OCI-LY1 (cell line): ENCODE results near the gene PNLDC1.

Source experiments
- H2AFZ ChIP-seq: fragments of 200-600 bp; sonication (generic), shearing (Covaris generic); 2 replicates; pipeline ENCODE4 v1.6.0; 2014; ENCODE audit warnings: antibody characterized with exemption, mild to moderate bottlenecking, low read length
- H3F3A ChIP-seq: fragments of 200-600 bp; sonication (generic), shearing (Covaris generic); 2 replicates; pipeline ENCODE4 v1.6.0; 2014; ENCODE audit warnings: mild to moderate bottlenecking, antibody characterized with exemption, low read length, moderate library complexity; ENCODE audit not compliant: insufficient read depth
- H3K27ac ChIP-seq: fragments of 200-600 bp; sonication (generic); 2 replicates; pipeline ENCODE4 v1.5.1; 2014; ENCODE audit warnings: low read length, mixed run types, mild to moderate bottlenecking, low read depth; ENCODE audit not compliant: poor library complexity, severe bottlenecking
- H3K27me3 ChIP-seq: fragments of 200-600 bp; sonication (generic); 2 replicates; pipeline ENCODE4 v1.6.0; 2014; ENCODE audit warnings: antibody characterized with exemption, mild to moderate bottlenecking, low read length, moderate library complexity; ENCODE audit not compliant: insufficient read depth
- H3K36me3 ChIP-seq: fragments of 200-600 bp; sonication (generic); 2 replicates; pipeline ENCODE4 v1.6.1; 2014; ENCODE audit warnings: mild to moderate bottlenecking, antibody characterized with exemption, low read length, moderate library complexity, mixed read lengths; ENCODE audit not compliant: insufficient read depth
- H3K4me1 ChIP-seq: fragments of 200-600 bp; sonication (generic); 2 replicates; pipeline ENCODE4 v1.5.1; 2014; ENCODE audit warnings: mild to moderate bottlenecking, low read length, moderate library complexity; ENCODE audit not compliant: insufficient read depth, severe bottlenecking
- H3K4me2 ChIP-seq: fragments of 200-600 bp; sonication (generic), shearing (Covaris generic); 2 replicates; pipeline ENCODE4 v1.6.1; 2014; ENCODE audit warnings: low read length
- H3K4me3 ChIP-seq: fragments of 200-600 bp; sonication (generic); 2 replicates; pipeline ENCODE4 v1.5.1; 2014; ENCODE audit warnings: low read length, low read depth, mild to moderate bottlenecking, mixed read lengths; ENCODE audit not compliant: poor library complexity, severe bottlenecking
- H3K79me2 ChIP-seq: fragments of 200-600 bp; shearing (Covaris generic); 2 replicates; pipeline ENCODE4 v1.6.1; 2016; ENCODE audit warnings: mixed run types, low read length, mixed read lengths; ENCODE audit not compliant: insufficient read depth
- H3K9ac ChIP-seq: fragments of 200-600 bp; sonication (generic), shearing (Covaris generic); 2 replicates; pipeline ENCODE4 v1.6.1; 2014; ENCODE audit warnings: mild to moderate bottlenecking, low read length, mixed read lengths
- H3K9me2 ChIP-seq: fragments of 200-600 bp; sonication (generic), shearing (Covaris generic); 2 replicates; pipeline ENCODE4 v1.6.1; 2014; ENCODE audit warnings: low read depth, mild to moderate bottlenecking, low read length, mixed read lengths
- H3K9me3 ChIP-seq: fragments of 200-600 bp; shearing (Covaris generic); 2 replicates; pipeline ENCODE4 v1.6.1; 2014; ENCODE audit warnings: low read length, mixed read lengths
- H4K20me1 ChIP-seq: fragments of 200-600 bp; sonication (generic), shearing (Covaris generic); 2 replicates; pipeline ENCODE4 v1.6.0; 2016; ENCODE audit warnings: mild to moderate bottlenecking, low read length; ENCODE audit not compliant: insufficient read depth
- EZH2 ChIP-seq: fragments of 200-600 bp; sonication (generic), shearing (Covaris generic); IDR thresholded peaks from 2 replicates; pipeline ENCODE4 v1.8.0; 2017; ENCODE audit warnings: borderline replicate concordance, mixed run types, mild to moderate bottlenecking, antibody characterized with exemption, low read length, moderate library complexity, mixed read lengths
- TF ChIP-seq, protein P1 (sequence below): fragments of 200-600 bp; sonication (generic), shearing (Covaris generic); IDR thresholded peaks from 2 replicates; pipeline ENCODE4 v1.5.1; 2017; ENCODE audit warnings: mild to moderate bottlenecking, antibody characterized with exemption, low read length, moderate library complexity, mixed read lengths

The PNLDC1 gene

DNA sequence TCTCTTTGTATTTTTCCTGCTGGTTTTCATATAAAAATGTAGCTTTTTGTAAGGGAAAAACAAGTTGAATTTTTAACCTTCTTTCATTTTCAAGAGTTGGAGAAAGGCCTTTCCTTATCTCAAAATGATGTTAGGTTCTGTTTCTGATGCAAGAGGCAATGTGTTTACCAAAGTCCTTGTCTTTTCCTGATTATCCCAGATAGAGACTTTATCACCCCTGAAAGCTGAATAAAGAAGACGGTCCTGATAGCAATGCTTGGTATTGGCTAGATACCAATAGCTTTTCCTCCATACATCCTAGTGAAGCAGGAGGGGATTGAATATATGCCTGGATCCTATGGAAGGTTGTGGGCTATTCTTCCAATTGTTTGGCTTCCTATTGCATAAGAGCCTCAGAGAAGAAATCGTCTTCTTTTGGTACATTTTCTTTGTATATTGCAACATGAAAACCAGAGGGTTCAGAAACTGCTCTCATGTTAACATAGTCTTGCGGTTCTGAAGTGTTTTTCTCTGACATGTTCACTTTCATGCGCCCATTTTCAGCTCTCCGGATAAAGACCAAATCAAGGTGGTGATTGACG lies 5.5 kb downstream of the PNLDC1 start:
- no peaks in the 10 kb centered on the region for H3K9me2 ChIP-seq
- no peak overlapping the region for H3K27ac ChIP-seq
- H3K4me1 ChIP-seq, result no peaks in the 10 kb centered on the region
- H3K9me3 ChIP-seq, result no peaks in the 10 kb centered on the region
- no peaks in the 10 kb centered on the region for H4K20me1 ChIP-seq
- no peak overlapping the region for H3K4me2 ChIP-seq
- no peaks in the 10 kb centered on the region for H3F3A ChIP-seq
- H3K4me3 ChIP-seq, result no peak overlapping the region
- TF ChIP-seq EZH2, result no peak
- TF ChIP-seq, protein P1, sequence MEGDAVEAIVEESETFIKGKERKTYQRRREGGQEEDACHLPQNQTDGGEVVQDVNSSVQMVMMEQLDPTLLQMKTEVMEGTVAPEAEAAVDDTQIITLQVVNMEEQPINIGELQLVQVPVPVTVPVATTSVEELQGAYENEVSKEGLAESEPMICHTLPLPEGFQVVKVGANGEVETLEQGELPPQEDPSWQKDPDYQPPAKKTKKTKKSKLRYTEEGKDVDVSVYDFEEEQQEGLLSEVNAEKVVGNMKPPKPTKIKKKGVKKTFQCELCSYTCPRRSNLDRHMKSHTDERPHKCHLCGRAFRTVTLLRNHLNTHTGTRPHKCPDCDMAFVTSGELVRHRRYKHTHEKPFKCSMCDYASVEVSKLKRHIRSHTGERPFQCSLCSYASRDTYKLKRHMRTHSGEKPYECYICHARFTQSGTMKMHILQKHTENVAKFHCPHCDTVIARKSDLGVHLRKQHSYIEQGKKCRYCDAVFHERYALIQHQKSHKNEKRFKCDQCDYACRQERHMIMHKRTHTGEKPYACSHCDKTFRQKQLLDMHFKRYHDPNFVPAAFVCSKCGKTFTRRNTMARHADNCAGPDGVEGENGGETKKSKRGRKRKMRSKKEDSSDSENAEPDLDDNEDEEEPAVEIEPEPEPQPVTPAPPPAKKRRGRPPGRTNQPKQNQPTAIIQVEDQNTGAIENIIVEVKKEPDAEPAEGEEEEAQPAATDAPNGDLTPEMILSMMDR, result no peak
- H3K9ac ChIP-seq, result no peak overlapping the region
- H3K79me2 ChIP-seq, result no peaks in the 10 kb centered on the region
- H3K27me3 ChIP-seq, result no peaks in the 10 kb centered on the region
- H3K36me3 ChIP-seq, result no peaks in the 10 kb centered on the region
- H2AFZ ChIP-seq, result no peak overlapping the region

DNA sequence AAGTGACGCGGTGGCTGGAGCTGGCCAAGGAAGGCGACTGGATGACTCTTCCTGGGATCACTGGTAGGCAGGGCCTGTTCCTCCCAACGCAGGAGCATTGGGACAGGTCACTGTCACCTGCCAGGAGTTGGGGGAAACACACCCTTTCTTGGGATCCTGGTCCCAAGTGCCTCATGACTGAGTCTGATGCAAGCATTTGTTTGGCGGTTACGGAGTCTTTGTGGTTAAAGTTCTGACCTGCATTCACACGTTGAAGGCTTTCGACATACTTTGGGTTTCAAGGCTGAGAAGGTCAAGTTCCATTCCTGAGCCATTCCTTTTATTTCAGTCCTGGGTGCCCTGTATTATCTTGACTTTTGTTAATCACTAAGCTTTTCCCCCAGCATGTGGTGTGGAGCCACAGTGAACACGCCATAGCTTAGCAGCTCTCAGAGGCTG lies 6.0 kb downstream of the PNLDC1 start:
- Histone ChIP-seq H3F3A (no peaks in the 10 kb centered on the region), H3K4me3 (no peak overlapping the region), H3K4me1 (no peaks in the 10 kb centered on the region), H3K36me3 (no peaks in the 10 kb centered on the region), H3K27ac (no peak overlapping the region), H3K9ac (no peak overlapping the region), H4K20me1 (no peaks in the 10 kb centered on the region), H3K79me2 (no peaks in the 10 kb centered on the region), H3K27me3 (no peaks in the 10 kb centered on the region), H3K9me2 (no peaks in the 10 kb centered on the region), H3K9me3 (no peaks in the 10 kb centered on the region), H3K4me2 (no peak overlapping the region), H2AFZ (no peak overlapping the region)
- TF ChIP-seq EZH2, result no peak
- TF ChIP-seq, protein P1, result no peak

DNA sequence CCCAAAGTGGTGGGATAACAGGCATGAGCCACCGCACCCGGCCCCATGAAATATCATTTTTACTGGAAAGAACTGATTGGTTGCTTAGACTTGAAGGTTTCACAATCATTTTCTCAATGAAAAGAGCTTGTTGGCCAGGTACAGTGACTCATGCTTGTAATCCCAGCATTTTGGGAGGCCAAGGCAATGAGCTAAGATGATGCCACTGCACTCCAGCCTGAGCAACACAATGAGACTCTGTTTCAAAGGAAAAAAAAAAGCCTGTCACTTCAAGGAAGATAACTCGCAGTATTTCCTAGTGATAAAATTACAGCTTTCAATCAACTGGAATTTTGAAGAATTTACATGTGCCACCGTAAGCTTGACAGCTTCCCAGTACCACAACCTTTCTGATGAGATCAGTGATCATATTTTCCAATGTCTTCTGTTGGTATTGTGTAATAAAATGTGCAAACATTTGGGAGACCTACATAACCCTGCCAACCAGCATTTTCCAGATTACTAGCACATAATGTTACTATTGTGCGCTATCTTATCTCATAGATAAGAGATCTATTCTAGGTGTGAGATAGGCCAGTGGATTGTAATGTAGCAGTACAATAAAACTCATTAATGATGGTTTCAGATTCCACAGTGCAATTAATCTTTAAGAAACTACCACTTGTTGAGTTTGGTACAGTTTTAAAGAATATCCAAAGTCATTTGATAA lies 7.2 kb downstream of the PNLDC1 start:
- no peaks in the 10 kb centered on the region for H4K20me1 ChIP-seq
- H3K4me2 ChIP-seq, result no peak overlapping the region
- no peak overlapping the region for H3K27ac ChIP-seq
- H2AFZ ChIP-seq, result no peak overlapping the region
- H3K9me2 ChIP-seq, result no peaks in the 10 kb centered on the region
- H3K9me3 ChIP-seq, result no peaks in the 10 kb centered on the region
- no peaks in the 10 kb centered on the region for H3K4me1 ChIP-seq
- no peaks in the 10 kb centered on the region for H3F3A ChIP-seq
- H3K36me3 ChIP-seq, result no peaks in the 10 kb centered on the region
- no peak overlapping the region for H3K4me3 ChIP-seq
- TF ChIP-seq, protein P1, result no peak
- no peak for TF ChIP-seq EZH2
- no peaks in the 10 kb centered on the region for H3K27me3 ChIP-seq
- H3K9ac ChIP-seq, result no peak overlapping the region
- no peaks in the 10 kb centered on the region for H3K79me2 ChIP-seq
